Upper lobe of right lung (tissue), 1 donor: ENCODE results near the gene GPRC6A. TPM values are rescaled to one million over a fixed set of nuclear protein-coding genes. Genes with fewer than 3 reads are reported as not detected.

ENCODE experiments used
- ATAC-seq: fragments of 200-7000 bp; cut with Tn5 transposase; one replicate; pipeline ENCODE4 v1.9.1; 2020; ENCODE audit warnings: mild to moderate bottlenecking, moderate library complexity
- DNase-seq: peaks from one replicate; pipeline ENCODE4 v3.0.0-alpha.2; 2020
- H3K27ac ChIP-seq: fragments of 200-600 bp; one replicate; pipeline ENCODE4 v1.8.0; 2022
- H3K27me3 ChIP-seq: fragments of 200-600 bp; one replicate; pipeline ENCODE4 v1.8.0; 2022; ENCODE audit warnings: mild to moderate bottlenecking
- H3K36me3 ChIP-seq: fragments of 200-600 bp; one replicate; pipeline ENCODE4 v1.8.0; 2022
- H3K4me1 ChIP-seq: fragments of 200-600 bp; one replicate; pipeline ENCODE4 v1.8.0; 2022
- H3K4me3 ChIP-seq: fragments of 200-600 bp; one replicate; pipeline ENCODE4 v1.8.0; 2022; ENCODE audit warnings: mild to moderate bottlenecking
- H3K9me3 ChIP-seq: fragments of 200-600 bp; one replicate; pipeline ENCODE4 v1.8.0; 2022
- CTCF ChIP-seq: fragments of 200-600 bp; IDR thresholded peaks from one replicate; pipeline ENCODE4 v1.8.0; 2022; ENCODE audit warnings: antibody characterized with exemption
- intact Hi-C: fragments of 100-400 bp; cut with DNase I; formaldehyde crosslinking; loops from one replicate; pipeline ENCODE4 v1.11.0; 2022
- total RNA-seq: library from RNA; stranded (reverse); fragmentation: NEBNext Ultra II Directional; extraction: Animal tissue kit (Norgen Biotek cat#: 25700); gene quantifications from one replicate; pipeline ENCODE4 v1.2.1, GENCODE V29; 2021
- donor health status: DM: no; HTN: yes; CAD: no; lungs with severe emphysema.

Gene GPRC6A
- total RNA-seq, 1 donor from 2014 or later: not detected

- peaks cover 3% of the 10 kb centered on the region for H3K27me3 ChIP-seq
- H3K36me3 ChIP-seq: no peaks in the 10 kb centered on the region
- intact Hi-C loops: no loop called here
- H3K27ac ChIP-seq: no peak overlapping the region
- H3K4me3 ChIP-seq: no peak overlapping the region
- no peak for DNase-seq
- no peak for TF ChIP-seq CTCF
- no peaks in the 10 kb centered on the region for H3K4me1 ChIP-seq
- no peaks in the 10 kb centered on the region for H3K9me3 ChIP-seq
- ATAC-seq: no peak
Observed at GRCh38 chr6:116772450-116772849, 56.4 kb downstream of the GPRC6A start.

DNA sequence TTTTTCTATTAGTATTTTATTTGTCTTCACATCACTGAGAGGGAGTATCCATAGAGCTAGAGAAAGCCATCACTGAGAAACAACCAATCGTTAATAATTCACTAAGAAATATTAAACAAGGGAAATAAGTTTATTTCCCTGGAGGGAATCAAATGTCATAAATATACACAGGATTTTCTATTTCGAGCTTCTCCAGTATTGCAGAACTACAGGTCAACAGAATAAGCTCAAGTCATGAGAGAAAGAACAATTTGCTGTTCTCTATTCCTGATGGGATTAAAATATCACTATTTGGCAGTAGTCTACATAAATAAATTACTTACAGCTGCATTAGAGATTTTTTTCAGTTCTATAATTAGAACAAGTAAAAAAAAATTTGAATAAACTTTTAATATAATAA, 61.2 kb downstream of the GPRC6A start:
- peaks cover 10% of the 10 kb centered on the region for H3K4me1 ChIP-seq
- no peak for TF ChIP-seq CTCF
- no peaks in the 10 kb centered on the region for H3K36me3 ChIP-seq
- H3K27me3 ChIP-seq: peaks cover 30% of the 10 kb centered on the region
- no peak overlapping the region for H3K4me3 ChIP-seq
- no peak overlapping the region for H3K27ac ChIP-seq
- intact Hi-C loops: no loop called here
- H3K9me3 ChIP-seq: no peaks in the 10 kb centered on the region
- ATAC-seq (no peak), DNase-seq (no peak)

- Histone ChIP-seq H3K27ac (no peak overlapping the region), H3K36me3 (no peaks in the 10 kb centered on the region), H3K4me3 (no peak overlapping the region), H3K4me1 (peaks cover 10% of the 10 kb centered on the region), H3K27me3 (peaks cover 30% of the 10 kb centered on the region), H3K9me3 (no peaks in the 10 kb centered on the region)
- intact Hi-C loops: no loop called here
- DNase-seq (no peak), ATAC-seq (no peak)
- no peak for TF ChIP-seq CTCF
Observed at GRCh38 chr6:116766506-116767176, 62.2 kb downstream of the GPRC6A start.

DNA sequence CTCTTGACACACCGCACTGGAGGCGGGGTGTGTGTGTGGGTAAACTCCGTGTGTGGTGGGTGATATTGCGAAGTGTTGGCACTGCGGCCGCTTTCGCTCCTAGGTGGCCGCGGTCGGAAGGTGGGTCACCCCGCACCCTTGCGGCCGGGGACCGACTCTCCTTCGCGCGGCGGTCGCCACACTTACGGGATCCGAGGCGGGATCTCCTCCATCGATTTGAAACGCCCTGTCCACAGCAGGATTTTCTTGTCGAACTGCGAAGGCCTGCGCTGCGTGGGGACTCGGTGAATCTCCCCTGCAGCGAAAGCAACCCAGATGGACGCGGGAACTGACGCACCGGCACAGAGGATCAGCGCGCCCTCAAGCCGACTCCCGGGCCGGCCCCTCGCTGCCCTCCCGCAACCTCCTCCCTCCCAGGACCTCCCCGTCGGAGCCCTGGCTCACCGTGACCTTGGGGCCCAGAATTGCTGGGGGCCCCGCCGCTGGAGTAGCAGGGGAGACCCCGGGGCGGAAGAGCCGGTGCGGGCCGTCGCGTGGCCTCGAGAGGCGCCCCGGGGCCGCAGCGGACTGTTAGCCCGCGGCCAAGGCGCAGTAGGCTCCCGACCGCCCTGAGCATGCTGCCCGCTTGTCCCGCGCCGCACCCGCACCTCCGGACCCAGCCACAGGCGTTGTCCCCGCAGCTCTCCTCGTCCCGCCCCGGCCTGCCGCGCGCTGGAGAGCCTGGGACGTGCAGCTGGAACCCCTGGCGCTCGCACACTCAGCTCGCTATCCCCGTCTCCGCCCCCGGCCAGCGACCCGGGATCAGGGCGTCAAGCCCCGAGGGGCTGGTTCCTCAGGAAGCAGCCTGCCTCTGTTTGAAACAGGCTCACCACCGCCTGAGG, 63.7 kb downstream of the GPRC6A start, which contains the start of gene FAM162B:
FAM162B (minus strand) TSS at position 759 of the 881 bp plus-strand sequence; CDS start at position 616, 143 bp downstream.
- Histone ChIP-seq H3K27ac (peak within 1 kb of the TSS; percentile 47), H3K36me3 (no peaks in the 10 kb centered on the region), H3K4me1 (peaks cover 10% of the 10 kb centered on the region), H3K9me3 (no peaks in the 10 kb centered on the region), H3K27me3 (peaks cover 30% of the 10 kb centered on the region), H3K4me3 (peak within 1 kb of the TSS; percentile 59)
- intact Hi-C loops: no loop called here
- peak; percentile 75 for ATAC-seq
- DNase-seq: no peak
- no peak for TF ChIP-seq CTCF

- DNase-seq: no peak
- Histone ChIP-seq H3K27me3 (peaks cover 30% of the 10 kb centered on the region), H3K36me3 (no peaks in the 10 kb centered on the region), H3K4me1 (peaks cover 10% of the 10 kb centered on the region), H3K9me3 (no peaks in the 10 kb centered on the region), H3K4me3 (peak overlapping the region; percentile 59), H3K27ac (peak overlapping the region; percentile 47)
- peak; percentile 32 for ATAC-seq
- intact Hi-C loops: no loop called here
- no peak for TF ChIP-seq CTCF
Observed at GRCh38 chr6:116764629-116764960, 64.3 kb downstream of the GPRC6A start.
